NCI-H446 treated with DMSO at 0.1 percent for 48 hours (cell line): ENCODE measurements around the gene TUBGCP3.
"Not testable (repeated sequence)": the region's sequence is repeated elsewhere in the genome, so short reads cannot be mapped to it uniquely, and the experiment has no call there.

Experiments
- DNase-seq: peaks from one replicate; lab custom pipeline; 2025; lab: John Stamatoyannopoulos, UW

Gene TUBGCP3, protein sequence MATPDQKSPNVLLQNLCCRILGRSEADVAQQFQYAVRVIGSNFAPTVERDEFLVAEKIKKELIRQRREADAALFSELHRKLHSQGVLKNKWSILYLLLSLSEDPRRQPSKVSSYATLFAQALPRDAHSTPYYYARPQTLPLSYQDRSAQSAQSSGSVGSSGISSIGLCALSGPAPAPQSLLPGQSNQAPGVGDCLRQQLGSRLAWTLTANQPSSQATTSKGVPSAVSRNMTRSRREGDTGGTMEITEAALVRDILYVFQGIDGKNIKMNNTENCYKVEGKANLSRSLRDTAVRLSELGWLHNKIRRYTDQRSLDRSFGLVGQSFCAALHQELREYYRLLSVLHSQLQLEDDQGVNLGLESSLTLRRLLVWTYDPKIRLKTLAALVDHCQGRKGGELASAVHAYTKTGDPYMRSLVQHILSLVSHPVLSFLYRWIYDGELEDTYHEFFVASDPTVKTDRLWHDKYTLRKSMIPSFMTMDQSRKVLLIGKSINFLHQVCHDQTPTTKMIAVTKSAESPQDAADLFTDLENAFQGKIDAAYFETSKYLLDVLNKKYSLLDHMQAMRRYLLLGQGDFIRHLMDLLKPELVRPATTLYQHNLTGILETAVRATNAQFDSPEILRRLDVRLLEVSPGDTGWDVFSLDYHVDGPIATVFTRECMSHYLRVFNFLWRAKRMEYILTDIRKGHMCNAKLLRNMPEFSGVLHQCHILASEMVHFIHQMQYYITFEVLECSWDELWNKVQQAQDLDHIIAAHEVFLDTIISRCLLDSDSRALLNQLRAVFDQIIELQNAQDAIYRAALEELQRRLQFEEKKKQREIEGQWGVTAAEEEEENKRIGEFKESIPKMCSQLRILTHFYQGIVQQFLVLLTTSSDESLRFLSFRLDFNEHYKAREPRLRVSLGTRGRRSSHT

GRCh38 chr13:112587764-112588489 lies at the start of gene TUBGCP3:
TUBGCP3 (minus strand) TSS chr13:112588153; CDS start chr13:112587980, 173 bp downstream.
- DNase-seq = peak; percentile 20

DNA sequence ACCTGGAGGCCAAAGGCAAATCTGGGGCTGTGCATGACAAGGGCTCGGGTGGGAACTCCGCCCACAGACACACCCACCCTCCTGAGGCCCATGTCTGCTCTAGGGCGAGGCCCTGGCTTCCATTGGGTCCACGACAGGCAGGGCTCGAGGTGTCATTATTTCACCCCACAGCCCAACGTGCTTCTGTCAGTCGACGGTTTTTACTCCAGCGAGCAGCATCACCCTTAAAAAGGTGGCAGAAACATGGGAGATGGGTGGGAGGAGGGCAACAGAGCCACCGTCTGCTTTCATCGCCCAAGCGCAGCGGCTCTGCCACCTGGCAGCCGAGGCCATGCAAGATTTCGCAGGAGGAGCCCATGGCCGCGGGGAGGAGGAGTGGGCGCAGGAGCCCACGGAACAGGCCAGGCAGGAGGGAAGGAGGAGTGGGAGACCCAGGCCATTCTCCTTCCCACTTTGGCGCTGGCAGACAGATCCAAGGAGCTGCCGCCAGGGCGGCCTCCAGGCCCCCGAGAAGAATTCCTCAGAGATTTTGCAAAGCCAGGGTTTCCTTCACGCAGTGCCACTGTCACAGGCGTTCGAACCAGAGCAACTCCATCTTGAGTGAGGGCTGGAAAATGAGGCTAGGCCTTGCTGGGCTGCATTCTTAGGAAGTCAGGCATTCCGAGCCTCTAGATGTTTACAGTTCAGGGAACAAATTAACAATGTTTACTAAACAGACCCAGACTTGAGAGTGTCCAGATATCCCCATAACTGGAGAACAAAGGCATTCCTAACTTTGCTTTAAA lies 49.3 kb upstream of the TUBGCP3 start:
- DNase-seq = no peak

DNA sequence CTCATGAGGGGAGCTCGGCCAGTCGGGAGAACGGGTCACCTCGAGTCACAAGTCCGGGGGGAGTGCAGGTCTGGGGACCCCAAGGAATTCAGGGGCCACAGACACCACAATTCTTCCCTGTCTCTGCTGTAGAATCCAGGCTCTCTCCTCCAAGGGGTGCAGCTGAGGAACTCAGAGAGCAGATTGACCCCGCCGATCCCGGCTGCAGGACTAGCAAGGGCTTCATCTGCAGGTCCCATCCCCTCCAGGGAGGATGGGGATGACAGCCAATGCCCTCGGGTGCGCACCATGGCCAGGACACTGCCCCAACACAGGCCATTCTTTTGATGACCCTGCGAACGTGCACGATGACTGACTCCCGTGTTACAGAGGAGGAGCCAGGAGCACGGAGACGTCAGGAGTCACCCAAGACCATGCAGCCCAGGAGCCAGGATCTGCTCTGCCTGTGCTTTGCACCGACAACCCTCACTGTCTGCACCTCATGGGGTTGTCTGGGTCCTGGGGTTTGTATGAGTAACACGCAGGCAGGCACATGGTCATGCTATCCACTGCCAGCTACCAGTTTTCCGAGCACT lies 48.5 kb upstream of the TUBGCP3 start:
- no peak for DNase-seq

DNA sequence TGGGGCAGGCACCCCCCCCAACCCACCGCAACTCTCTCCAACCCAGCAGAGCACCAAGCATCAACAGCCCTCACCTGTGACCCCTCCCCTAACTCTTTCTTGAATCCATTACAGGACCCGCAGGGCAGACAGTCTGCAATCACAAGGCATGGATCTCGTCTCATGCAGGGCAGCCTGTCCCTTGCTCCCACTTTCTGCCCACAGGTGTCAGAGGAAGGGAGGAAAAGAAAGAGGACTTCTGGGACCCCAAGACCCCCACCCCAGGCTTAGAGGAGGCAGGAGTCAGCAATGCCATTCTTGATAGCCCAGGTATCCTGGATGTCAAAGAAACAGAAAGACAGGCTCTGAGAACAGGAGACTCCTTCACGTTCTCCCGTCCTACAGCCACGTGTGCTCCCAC lies 47.4 kb upstream of the TUBGCP3 start:
- DNase-seq = no peak

DNA sequence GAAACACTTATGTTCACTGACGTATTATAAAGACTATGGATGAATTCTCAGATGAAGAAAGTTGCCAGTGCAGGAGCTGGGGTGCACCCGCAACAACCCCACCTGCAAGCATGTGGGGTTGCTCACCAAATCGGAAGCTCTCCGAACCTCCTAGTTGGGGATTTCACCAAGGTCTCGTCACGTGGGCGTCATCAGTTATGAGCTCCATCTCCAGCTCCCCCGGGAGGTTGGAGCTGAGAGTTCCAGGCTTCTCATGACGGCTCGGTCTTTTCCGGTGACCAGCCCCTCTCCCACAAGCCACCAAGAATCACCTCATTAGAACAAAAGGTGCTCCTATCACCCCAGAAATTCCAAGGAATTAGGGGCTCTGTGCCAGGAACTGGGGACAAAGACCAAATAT lies 46.1 kb upstream of the TUBGCP3 start:
- no peak for DNase-seq

DNA sequence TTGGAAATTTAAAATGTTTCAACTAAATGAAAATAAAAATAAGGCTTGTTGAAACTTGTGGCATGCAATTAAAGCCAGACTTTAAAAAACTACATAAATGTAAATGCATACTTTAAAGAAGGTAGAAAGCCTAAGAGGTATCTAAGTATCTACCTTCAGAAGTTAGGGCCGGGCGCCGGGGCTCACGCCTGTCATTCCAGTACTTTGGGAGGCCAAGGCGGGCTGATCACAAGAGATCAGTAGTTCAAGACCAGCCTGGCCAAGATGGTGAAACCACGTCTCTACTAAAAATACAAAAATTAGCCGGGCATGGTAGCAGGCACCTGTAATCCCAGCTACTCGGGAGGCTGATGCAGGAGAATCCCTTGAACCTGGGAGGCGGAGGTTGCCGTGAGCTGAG lies 42.3 kb upstream of the TUBGCP3 start:
- not testable (repeated sequence) for DNase-seq

- no peak for DNase-seq
These were observed 41.2 kb upstream of the TUBGCP3 start for GRCh38 chr13:112629161-112629560.

DNA sequence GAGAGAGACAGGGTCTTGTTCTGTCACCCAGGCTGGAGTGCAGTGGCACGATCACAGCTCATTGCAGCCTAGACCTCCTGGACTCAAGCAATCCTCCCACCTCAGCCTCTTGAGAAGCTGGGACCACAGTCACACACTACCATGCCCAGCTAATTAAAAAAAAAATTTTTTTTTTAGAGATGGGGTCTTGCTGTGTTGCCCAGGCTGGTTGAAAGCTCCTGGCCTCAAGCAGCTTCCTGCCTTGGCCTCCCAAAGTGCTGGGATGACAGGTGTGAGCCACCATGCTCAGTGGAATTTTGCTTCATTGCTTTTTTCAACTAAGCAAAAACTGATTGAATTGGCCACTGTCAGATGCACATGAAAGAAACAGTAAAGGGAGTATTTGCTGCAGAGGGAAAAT lies 39.7 kb upstream of the TUBGCP3 start:
- DNase-seq = not testable (repeated sequence)

DNA sequence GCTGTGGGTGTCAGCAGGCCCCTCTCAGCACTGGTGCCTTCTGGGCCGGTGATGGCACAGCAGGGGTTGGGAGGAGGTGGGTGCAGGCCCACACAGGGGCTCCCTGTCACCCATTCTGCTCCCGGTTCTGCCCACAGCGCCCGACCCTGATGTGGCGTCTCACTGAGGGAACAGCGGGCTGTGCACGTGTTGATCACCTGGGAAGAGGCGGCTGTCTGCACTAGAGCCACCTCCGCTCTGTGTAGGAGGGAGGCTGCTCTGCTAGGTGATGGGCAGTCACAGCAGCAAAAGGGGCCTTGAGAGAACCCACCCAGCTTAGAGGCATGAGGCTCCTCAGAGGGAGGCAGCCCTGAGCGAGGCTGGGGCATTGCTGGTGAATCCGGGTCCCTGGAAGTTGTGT lies 39.2 kb upstream of the TUBGCP3 start:
- no peak for DNase-seq

GRCh38 chr13:112626761-112627160 lies 38.8 kb upstream of the TUBGCP3 start:
- no peak for DNase-seq

DNA sequence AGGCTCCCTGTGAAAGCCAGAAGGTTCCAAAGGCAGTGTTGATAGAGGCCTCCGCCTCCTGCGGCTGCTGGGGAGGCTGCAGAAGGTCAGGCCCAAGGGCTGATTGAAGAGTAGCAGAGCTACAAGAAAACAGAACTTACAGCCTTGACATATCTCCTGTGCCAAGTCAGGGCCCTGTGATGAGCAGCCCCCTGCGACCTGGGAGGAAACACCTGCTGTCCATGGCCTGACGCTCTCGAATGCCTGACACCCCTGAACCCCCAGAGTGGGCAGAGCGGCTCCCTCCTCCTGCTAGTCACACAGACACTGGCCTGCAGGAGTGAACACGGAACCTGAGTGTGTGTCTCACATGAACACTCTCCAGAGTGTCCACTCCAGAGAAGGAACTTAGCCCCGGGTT lies 38.2 kb upstream of the TUBGCP3 start:
- no peak for DNase-seq

DNA sequence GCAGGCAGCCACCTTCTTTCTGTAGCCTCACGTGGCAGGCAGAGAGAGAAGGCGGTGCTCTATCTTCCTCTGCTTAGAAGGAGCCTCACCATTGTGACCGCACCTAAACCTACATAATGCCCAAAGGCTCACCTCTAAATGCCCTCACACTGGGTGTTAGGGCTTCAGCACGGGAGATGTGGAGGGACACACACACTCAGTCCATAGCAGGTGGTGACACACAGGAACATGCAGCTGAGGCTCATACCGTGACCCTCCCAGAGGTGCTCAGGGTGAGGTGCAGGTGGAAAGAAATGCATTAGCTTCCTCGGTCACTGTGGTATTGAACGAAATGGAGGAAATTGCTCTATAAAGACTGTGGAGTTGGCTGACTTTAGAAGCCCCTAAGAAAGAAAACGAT lies 37.7 kb upstream of the TUBGCP3 start:
- DNase-seq = no peak

DNA sequence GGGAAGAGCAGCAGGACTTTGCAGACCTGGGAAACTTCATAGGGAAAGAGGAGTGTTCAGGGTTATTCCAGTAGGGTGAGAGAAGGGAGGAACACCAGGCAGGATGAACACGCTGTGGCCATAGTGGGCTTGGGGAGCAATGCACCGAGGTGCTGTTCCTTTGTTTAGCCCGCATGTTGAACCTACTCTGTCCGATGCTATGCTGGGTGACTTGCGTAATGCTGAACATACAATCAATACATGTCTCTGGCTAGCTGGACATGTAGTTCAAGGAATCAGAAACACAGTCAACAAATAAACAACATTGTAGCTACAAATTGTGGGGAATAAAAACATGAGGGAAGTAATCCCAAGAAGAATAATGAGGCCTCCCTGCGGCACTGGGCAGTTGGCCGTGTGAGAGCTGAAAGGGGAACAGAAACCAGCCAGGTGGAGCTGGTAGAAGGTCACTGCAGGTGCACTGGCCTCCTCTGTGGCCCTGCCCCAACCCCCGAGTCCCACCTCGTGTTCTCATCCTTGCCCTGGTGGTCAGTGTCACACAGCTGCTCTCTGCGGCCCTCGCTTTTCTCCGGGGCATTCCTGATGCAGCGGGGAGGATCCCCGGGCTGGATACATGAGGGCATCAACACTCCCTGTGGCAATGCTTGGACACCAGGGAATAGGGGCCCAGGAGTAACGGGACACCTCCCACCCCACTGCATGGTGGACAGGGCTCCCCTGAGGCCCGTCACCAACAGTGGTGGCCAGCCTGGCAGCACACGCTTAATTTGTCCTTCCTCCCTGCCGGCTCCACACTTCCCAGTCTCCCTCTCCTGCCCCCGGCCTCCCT lies 36.9 kb upstream of the TUBGCP3 start:
- DNase-seq = no peak

GRCh38 chr13:112624040-112624439 lies 36.1 kb upstream of the TUBGCP3 start:
- DNase-seq = no peak

GRCh38 chr13:112623051-112623711 lies 35.2 kb upstream of the TUBGCP3 start:
- no peak for DNase-seq

GRCh38 chr13:112622375-112622774 lies 34.4 kb upstream of the TUBGCP3 start:
- DNase-seq = no peak

DNA sequence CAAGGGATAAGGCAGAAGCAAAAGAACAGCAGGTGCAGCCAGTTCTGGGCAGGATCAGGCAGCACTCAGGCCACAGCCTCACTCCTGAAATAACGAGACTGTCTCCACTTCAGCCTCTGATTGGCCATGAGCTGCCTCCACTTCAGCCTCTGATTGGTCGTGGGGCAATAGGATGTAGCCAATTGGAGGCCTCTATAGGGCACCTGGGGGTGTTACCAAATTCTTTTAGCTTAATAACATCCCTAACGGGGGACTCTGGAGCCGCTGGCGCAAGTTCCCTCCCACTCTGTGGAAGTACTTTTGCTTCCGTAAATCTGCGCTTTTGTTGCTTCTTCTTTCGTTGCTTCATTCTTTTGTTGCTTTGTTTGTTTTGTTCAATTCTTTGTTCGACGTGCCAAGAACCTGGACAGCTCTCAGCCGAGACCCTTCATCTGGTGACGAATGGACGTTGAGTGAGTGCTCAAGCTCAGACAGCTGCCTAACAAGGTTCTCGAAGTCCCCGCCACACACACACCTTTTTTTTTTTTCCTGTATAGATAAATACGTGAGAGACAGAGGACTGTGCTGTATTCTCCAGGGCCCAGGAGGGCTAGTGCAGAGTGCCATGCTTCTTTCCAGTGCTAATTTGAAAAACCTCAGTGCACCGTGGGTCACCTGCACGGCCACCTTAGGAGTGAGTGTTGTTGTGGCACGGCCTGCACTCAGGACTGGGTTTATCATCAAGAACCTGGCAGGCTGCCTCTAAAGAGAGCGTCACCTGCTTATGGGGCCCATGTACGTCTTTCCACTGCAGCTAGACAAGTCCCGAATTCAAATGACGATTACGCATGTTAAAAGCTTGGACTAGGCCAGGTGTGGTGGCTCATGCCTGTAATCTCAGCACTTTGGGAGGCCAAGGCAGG lies 32.0 kb upstream of the TUBGCP3 start:
- no peak for DNase-seq

- no peak for DNase-seq
These were observed 30.5 kb upstream of the TUBGCP3 start for GRCh38 chr13:112618501-112618900.
